Omental fat pad (tissue), 4 donors: ENCODE data around the gene SLC1A7. TPM values are rescaled to one million over a fixed set of nuclear protein-coding genes. Genes with fewer than 3 reads are reported as not detected.
A peak's percentile ranks its signal among the peaks of the same experiment; 100 is the strongest.

Source experiments
- ATAC-seq: fragments of 150-250 bp; one replicate; pipeline ENCODE4 v1.9.1; 2016; ENCODE audit warnings: mild to moderate bottlenecking, moderate library complexity; ENCODE audit not compliant: low FRiP score
- DNase-seq: peaks from one replicate; pipeline ENCODE4 v3.0.0-alpha.2; 2019; ENCODE audit warnings: low spot score
- total RNA-seq, 4 donors: library from RNA; depleted of rRNA; stranded (reverse); fragments of >200 nt; gene quantifications; one replicate each; pipeline ENCODE4 v1.1.0, GENCODE V29; 2016
- TF ChIP-seq, protein P1 (sequence below), 3 donors: fragments of 450-650 bp; IDR thresholded peaks; one replicate each; pipeline ENCODE4 v1.5.1; 2016 to 2017; ENCODE audit warnings: antibody characterized with exemption in 3 of 3, mild to moderate bottlenecking in 3 of 3, moderate library complexity in 2 of 3

SLC1A7 gene
- total RNA-seq, 4 donors from 2014 or later: 0.19 to 0.63 (median 0.48) TPM; not detected in 1

DNA sequence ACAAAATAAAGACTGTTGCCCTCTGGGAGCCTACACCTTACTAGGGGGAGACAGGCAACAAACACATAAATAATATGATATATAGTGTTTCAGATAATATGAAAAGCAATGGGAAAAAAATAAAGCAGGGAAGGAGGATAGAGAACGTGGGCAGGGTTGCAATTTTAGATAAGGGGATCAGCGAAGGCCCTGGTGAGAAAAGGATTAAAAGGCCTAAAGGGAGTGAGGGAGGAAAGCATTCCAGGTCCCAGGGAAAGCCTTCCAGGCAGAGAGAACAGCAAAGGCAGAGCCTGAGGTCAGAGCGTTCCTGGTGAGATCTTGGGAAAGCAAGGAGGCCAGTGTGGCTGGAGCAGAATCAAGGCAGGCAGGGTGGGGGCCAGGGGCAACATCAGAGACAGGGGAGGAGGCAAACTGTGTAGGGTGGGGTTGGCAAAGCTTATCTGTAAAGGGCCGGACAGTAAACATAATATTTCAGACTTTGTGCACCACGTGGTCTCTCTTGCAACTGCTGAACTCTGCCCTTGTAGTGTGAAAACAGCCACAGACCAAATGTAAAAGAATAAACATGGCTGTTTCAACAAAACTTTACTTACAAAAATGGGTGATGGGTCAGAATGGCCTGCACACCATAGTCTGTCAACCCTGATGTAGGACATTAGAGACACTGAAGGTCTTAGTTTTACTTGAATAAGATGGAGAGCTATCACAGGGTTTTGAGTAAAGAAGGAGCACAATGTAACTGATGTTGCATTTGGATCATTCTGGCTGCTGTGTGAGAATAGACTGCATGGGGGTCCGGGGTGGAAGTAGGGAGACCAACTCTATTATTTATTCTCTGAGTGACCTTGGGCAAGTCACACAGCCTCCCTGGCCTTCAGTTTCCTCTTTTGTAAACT, 40.9 kb upstream of the SLC1A7 start:
- DNase-seq (no peak), ATAC-seq (peak; percentile 63)
- TF ChIP-seq, protein P1, sequence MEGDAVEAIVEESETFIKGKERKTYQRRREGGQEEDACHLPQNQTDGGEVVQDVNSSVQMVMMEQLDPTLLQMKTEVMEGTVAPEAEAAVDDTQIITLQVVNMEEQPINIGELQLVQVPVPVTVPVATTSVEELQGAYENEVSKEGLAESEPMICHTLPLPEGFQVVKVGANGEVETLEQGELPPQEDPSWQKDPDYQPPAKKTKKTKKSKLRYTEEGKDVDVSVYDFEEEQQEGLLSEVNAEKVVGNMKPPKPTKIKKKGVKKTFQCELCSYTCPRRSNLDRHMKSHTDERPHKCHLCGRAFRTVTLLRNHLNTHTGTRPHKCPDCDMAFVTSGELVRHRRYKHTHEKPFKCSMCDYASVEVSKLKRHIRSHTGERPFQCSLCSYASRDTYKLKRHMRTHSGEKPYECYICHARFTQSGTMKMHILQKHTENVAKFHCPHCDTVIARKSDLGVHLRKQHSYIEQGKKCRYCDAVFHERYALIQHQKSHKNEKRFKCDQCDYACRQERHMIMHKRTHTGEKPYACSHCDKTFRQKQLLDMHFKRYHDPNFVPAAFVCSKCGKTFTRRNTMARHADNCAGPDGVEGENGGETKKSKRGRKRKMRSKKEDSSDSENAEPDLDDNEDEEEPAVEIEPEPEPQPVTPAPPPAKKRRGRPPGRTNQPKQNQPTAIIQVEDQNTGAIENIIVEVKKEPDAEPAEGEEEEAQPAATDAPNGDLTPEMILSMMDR (IDR thresholded peaks at IDR 0.05): no peak

DNA sequence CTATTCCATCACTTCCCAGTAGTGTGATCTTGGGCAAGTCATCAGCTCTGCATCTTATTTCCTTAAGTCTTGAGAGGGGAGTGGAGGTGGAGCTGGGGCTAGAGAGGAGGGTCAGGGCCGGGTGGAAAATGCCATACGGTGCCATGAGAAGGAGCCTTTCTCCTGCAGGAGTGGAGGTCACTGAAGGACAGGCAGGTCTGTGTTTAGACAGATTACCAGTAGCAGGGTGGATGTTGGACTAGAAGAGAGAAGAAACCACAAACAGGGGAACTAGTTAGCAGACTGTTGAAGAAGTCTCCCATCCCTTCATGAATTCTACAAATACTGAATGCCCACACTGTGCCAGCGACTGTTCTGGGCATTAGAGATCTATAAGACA, 40.3 kb upstream of the SLC1A7 start:
- ATAC-seq: no peak
- DNase-seq: no peak
- TF ChIP-seq, protein P1 (IDR thresholded peaks at IDR 0.05): no peak

DNA sequence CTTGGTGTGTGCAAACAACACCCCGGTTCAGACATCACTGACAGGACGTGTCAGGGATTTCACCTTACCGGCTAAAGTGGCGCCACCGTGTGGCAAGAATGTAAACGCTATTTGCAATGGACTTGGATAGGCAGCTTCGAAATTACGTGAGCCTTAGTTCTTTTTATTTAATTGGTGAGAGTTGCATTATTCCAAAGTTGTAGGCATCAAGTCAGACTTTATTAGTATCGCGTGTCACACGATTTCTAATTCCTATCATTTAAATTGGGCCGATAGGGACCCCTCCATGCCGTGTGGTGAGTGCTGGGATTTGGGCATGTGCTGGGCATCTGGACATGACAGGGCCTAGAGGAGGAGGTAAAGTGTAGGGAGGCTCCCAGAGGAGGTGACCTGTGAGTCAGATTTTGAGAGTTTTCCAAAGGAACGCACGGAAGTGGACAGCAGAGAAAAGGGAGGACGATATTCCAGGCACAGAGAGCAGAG, 39.7 kb upstream of the SLC1A7 start:
- DNase-seq (peak; percentile 97), ATAC-seq (peak; percentile 53)
- TF ChIP-seq, protein P1 (IDR thresholded peaks at IDR 0.05): peak in 2 of 3 donors; percentile 68 to 91

DNA sequence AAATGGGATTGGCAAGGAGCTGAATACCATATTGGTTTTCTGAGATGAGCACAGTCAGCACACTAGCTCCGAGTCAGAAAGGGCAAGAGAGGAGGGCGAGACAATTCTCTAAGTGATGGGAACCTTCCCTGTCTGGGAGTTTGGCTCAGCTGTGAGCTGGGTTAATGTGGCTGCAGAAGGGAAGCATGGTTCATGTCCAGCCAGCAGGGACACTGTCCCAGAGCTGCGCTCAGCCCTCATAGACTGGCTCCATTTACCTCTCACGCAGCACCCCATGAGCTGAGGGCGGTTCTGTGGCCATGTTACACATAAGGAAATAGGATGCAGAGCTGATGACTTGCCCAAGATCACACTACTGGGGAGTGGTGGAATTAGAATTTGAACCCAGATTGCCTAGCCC, 38.5 kb upstream of the SLC1A7 start:
- DNase-seq (no peak), ATAC-seq (no peak)
- TF ChIP-seq, protein P1 (IDR thresholded peaks at IDR 0.05): no peak

DNA sequence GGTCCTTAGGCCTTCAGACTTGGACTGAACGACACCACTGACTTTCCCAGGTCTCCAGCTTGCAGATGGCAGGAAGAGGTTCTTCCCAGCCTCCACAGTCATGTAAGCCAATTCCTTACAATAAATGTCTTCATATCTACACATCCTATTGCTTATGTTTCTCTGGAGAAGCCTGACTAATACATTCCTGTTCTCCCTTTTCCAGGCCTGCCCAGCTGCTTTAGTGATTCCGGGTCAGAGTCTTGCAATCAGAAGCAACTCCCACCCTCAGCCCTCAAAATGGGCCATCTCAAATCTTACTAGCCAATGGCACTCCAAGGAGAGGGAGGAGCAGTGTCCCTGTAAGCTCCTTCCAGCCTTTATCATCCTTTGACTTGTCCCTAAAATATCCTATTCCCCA, 37.8 kb upstream of the SLC1A7 start:
- TF ChIP-seq, protein P1 (IDR thresholded peaks at IDR 0.05): no peak
- no peak for DNase-seq

DNA sequence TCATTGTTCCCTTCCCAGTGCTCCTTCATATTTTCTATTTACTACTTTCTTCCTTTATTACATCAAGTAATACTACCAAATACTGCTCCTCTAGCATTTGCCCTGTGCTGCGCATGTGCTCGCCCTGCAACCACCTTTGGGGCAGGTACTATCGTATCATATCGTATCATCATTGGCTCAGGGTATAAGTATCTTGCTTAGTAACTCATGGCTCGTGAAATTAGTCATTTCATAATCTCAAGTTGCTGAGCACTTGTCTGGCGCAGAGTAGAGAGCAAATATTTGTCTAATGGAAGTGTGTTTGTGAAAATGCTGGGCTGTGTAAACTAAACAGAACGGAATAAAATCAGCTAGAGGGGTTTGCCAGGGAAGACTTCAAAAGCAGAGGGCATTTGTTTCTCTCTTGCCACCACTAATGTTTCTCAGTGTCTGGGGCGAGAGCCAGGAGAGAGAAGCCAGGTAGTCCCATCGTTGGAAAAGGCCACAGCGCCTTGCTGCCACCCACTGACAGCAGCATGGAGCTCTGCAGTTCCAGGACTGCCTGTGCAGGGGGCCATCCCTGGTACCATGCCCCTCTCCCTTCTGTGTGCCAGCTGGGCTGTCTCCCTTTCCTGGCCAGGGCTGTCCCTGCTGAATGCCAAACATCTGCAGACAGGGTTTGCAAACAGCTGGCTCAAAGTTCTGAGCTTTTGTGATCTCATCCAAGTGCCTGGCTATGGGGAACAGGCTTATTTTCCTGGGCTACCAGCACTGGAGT, 34.2 kb upstream of the SLC1A7 start:
- ATAC-seq (peak; percentile 87), DNase-seq (no peak)
- TF ChIP-seq, protein P1 (IDR thresholded peaks at IDR 0.05): no peak

More for the DNA sequence above, 37.8 kb upstream of the SLC1A7 start:
- ATAC-seq: no peak
